K562 (cell line): Measurements from ENCODE around the gene AGPAT3. TPM values are rescaled to one million over a fixed set of nuclear protein-coding genes. Genes with fewer than 3 reads are reported as not detected.
A peak's percentile ranks its signal among the peaks of the same experiment; 100 is the strongest.

ENCODE experiments used
- ATF7 ChIP-seq: fragments of 450-650 bp; IDR thresholded peaks from 2 replicates; pipeline ENCODE4 v1.7.1; 2014; ENCODE audit warnings: mild to moderate bottlenecking, moderate library complexity
- BACH1 ChIP-seq: fragments of 200-800 bp; sonication (Bioruptor generic); IDR thresholded peaks from 2 replicates; pipeline ENCODE4 v1.6.1; 2016; ENCODE audit warnings: missing genetic modification characterization, missing compliant biosample characterization
- BRCA1 ChIP-seq, 2 experiments: fragments of 450-650 bp in 1 of 2; sonication (generic) in 1 of 2; formaldehyde crosslinking in 1 of 2; IDR thresholded peaks; 2 replicates each; pipeline versions ENCODE4 v1.5.0 to v1.6.1; 2017 to 2020; ENCODE audit warnings: mild to moderate bottlenecking in 1 of 2, missing genetic modification reagents in 1 of 2
- ELF2 ChIP-seq: fragments of 250-450 bp; sonication (Bioruptor Pico); IDR thresholded peaks from 2 replicates; pipeline ENCODE4 v1.5.0; 2021; ENCODE audit warnings: mild to moderate bottlenecking
- GTF2B ChIP-seq: IDR thresholded peaks from 2 replicates; pipeline ENCODE4 v1.6.1; 2011; ENCODE audit not compliant: insufficient read length; ENCODE audit errors: extremely low read depth
- HDAC8 ChIP-seq: fragments of 450-650 bp; IDR thresholded peaks from 2 replicates; pipeline ENCODE4 v1.6.1; 2016; ENCODE audit warnings: mild to moderate bottlenecking, missing genetic modification characterization, moderate library complexity, missing compliant biosample characterization
- HNRNPK ChIP-seq: fragments of 200-400 bp; formaldehyde crosslinking; IDR thresholded peaks from one replicate; pipeline ENCODE4 v1.6.1; 2018; ENCODE audit warnings: mild to moderate bottlenecking, low read depth, low read length; ENCODE audit not compliant: poor library complexity, severe bottlenecking
- NFE2 ChIP-seq: IDR thresholded peaks from 2 replicates; pipeline ENCODE4 v1.6.1; 2014; ENCODE audit warnings: antibody characterized with exemption, low read depth
- REST ChIP-seq, 2 experiments: fragments of 450-650 bp; formaldehyde crosslinking in 1 of 2; IDR thresholded peaks; 2 replicates each; pipeline versions ENCODE4 v1.4.0 to v1.6.1; 2014 to 2020; ENCODE audit warnings: mild to moderate bottlenecking in 2 of 2, borderline replicate concordance in 1 of 2, low read depth in 1 of 2
- ZBTB17 ChIP-seq: fragments of 450-650 bp; formaldehyde crosslinking; IDR thresholded peaks from 2 replicates; pipeline ENCODE4 v1.4.0; 2020; ENCODE audit warnings: mild to moderate bottlenecking
- ZFP36 ChIP-seq: fragments of 150-350 bp; IDR thresholded peaks from 2 replicates; pipeline ENCODE4 v1.6.1; 2018; ENCODE audit warnings: low read length, low read depth; ENCODE audit not compliant: partially characterized antibody
- ZNF184 ChIP-seq: sonication (generic); formaldehyde crosslinking; IDR thresholded peaks from 2 replicates; pipeline ENCODE4 v1.5.0; 2020; ENCODE audit warnings: missing genetic modification reagents
- polyA plus RNA-seq, 8 experiments: library from polyadenylated mRNA; depleted of rRNA in 4 of 8; stranded (reverse) in 5 of 8; unstranded in 3 of 8; fragments of >200 nt; fragmentation: Nextera tagmentation in 2 of 8; fragmentation: Illumina TruSeq in 1 of 8; extraction: Ambion mirVana in 2 of 8; extraction: Trizol in 1 of 8; gene quantifications; 2 replicates each; pipeline versions ENCODE4 v1.2.1 to v1.2.3, GENCODE V29; 2011 to 2014; ENCODE audit warnings: inconsistent platforms in 1 of 8, missing spikeins in 1 of 8
- total RNA-seq, 7 experiments: library from RNA; depleted of rRNA in 6 of 7; stranded (reverse); fragments of >200 nt in 6 of 7; fragmentation: Illumina TruSeq in 2 of 7; extraction: Trizol in 2 of 7; gene quantifications; 2 replicates each; pipeline versions ENCODE4 v1.2.1 to v1.2.3, GENCODE V29; 2011 to 2021; ENCODE audit warnings: low replicate concordance in 1 of 7
- TF ChIP-seq, protein P1 (sequence below): fragments of 450-650 bp; IDR thresholded peaks from 2 replicates; pipeline ENCODE4 v1.6.1; 2017; ENCODE audit warnings: antibody characterized with exemption, mild to moderate bottlenecking
- TF ChIP-seq, protein P2 (sequence below): sonication (generic); formaldehyde crosslinking; IDR thresholded peaks from 2 replicates; pipeline ENCODE4 v1.8.0; 2023; ENCODE audit warnings: mild to moderate bottlenecking, missing genetic modification reagents

AGPAT3 gene
- total and polyA plus RNA-seq, 9 of the 15 experiments (the other 6 are each of a cell fraction or from before 2014, with no cell fraction given) = 1.5 to 88.4 (median 35.7) TPM

DNA sequence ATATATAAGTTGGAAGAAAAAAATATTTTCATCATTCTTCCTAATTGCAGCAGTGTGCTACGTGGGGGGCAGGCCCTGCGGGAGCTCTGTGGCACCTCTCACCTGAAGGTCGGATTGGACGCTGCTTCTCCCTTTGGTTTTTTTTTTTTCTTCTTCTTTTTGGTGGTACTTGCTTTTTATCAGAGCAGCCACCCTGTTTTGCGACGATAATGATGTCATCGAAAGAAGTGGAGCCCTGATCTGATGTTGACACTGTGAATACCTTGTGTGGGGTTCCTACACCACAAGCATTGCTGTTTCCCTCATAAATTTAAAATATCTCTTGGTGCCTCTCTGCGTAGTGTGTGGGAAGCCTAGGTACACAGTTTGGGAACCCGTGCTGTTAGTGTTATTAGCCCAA lies 152.6 kb downstream of the AGPAT3 start (continued):
- TF ChIP-seq REST (IDR thresholded peaks at IDR 0.05; ENCODE audit: borderline replicate concordance) (no peak; the same call in 1 of the 2 replicates), REST (CRISPR knock-in tag; IDR thresholded peaks at IDR 0.05; ENCODE audit: low read depth) (no peak), HNRNPK (no peak), NFE2 (0 out of 2 replicates have a peak, but pooled peaks have one; percentile 4), BRCA1 (IDR thresholded peaks at IDR 0.05) (no peak), BRCA1 (CRISPR knock-in tag; IDR thresholded peaks at IDR 0.05) (no peak), ZFP36 (no peak), ELF2 (CRISPR knock-in tag) (0 out of 2 replicates have a peak, but pooled peaks have one; percentile 37), HDAC8 (no peak), ATF7 (peak; percentile 99), ZNF184 (CRISPR knock-in tag) (no peak), ZBTB17 (no peak), BACH1 (tag) (no peak), GTF2B (no peak)
- TF ChIP-seq, protein P1, sequence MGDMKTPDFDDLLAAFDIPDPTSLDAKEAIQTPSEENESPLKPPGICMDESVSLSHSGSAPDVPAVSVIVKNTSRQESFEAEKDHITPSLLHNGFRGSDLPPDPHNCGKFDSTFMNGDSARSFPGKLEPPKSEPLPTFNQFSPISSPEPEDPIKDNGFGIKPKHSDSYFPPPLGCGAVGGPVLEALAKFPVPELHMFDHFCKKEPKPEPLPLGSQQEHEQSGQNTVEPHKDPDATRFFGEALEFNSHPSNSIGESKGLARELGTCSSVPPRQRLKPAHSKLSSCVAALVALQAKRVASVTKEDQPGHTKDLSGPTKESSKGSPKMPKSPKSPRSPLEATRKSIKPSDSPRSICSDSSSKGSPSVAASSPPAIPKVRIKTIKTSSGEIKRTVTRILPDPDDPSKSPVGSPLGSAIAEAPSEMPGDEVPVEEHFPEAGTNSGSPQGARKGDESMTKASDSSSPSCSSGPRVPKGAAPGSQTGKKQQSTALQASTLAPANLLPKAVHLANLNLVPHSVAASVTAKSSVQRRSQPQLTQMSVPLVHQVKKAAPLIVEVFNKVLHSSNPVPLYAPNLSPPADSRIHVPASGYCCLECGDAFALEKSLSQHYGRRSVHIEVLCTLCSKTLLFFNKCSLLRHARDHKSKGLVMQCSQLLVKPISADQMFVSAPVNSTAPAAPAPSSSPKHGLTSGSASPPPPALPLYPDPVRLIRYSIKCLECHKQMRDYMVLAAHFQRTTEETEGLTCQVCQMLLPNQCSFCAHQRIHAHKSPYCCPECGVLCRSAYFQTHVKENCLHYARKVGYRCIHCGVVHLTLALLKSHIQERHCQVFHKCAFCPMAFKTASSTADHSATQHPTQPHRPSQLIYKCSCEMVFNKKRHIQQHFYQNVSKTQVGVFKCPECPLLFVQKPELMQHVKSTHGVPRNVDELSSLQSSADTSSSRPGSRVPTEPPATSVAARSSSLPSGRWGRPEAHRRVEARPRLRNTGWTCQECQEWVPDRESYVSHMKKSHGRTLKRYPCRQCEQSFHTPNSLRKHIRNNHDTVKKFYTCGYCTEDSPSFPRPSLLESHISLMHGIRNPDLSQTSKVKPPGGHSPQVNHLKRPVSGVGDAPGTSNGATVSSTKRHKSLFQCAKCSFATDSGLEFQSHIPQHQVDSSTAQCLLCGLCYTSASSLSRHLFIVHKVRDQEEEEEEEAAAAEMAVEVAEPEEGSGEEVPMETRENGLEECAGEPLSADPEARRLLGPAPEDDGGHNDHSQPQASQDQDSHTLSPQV = peak; percentile 27; the same call in 1 of the 2 replicates
- TF ChIP-seq, protein P2, sequence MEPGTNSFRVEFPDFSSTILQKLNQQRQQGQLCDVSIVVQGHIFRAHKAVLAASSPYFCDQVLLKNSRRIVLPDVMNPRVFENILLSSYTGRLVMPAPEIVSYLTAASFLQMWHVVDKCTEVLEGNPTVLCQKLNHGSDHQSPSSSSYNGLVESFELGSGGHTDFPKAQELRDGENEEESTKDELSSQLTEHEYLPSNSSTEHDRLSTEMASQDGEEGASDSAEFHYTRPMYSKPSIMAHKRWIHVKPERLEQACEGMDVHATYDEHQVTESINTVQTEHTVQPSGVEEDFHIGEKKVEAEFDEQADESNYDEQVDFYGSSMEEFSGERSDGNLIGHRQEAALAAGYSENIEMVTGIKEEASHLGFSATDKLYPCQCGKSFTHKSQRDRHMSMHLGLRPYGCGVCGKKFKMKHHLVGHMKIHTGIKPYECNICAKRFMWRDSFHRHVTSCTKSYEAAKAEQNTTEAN (CRISPR knock-in tag) = no peak
